HCT116 (cell line): Measurements from ENCODE around the gene YWHAB. TPM values are rescaled to one million over a fixed set of nuclear protein-coding genes. Genes with fewer than 3 reads are reported as not detected.

Experiments used
- ATAC-seq: fragments of 200-7000 bp; cut with Tn5 transposase; 2 replicates; pipeline ENCODE4 v1.9.1; 2020; ENCODE audit warnings: mild to moderate bottlenecking, moderate library complexity
- BruUV-seq: library from RNA; stranded (reverse); fragments of 400-500 nt; replicated peaks from 2 replicates; lab custom pipeline; 2021; lab: Mats Ljungman, UMichigan
- CTCF ChIA-PET: fragments of 300-600 bp; sonication (Branson Sonifier 250); formaldehyde crosslinking; loops from one replicate; lab custom pipeline; 2021; ENCODE audit warnings: antibody characterized with exemption; lab: Charles Lee
- POLR2A ChIA-PET: fragments of 300-600, 350-600 bp; sonication (Branson Sonifier 250); formaldehyde crosslinking; loops from one replicate; lab custom pipeline; 2021; ENCODE audit warnings: antibody characterized with exemption; lab: Charles Lee
- RAD21 ChIA-PET, 2 experiments: fragments of 300-600 bp; sonication (Branson Sonifier 250); formaldehyde crosslinking; loops; one replicate each; lab custom pipeline; 2023; ENCODE audit warnings: low total read pairs in 2 of 2; ENCODE audit not compliant: uncharacterized antibody in 2 of 2, unreplicated experiment in 2 of 2, low non-redundant PET in 1 of 2; lab: Charles Lee
- DNase-seq: peaks from one replicate; pipeline ENCODE4 v3.0.0-alpha.2; 2010; ENCODE audit warnings: low read depth, low spot score
- H2AFZ ChIP-seq: fragments of 200-600 bp; shearing (Covaris generic), sonication (generic); 2 replicates; pipeline ENCODE4 v1.6.1; 2017; ENCODE audit warnings: low read depth, mixed run types, mixed read lengths, antibody characterized with exemption, low read length; ENCODE audit not compliant: poor library complexity, severe bottlenecking
- H3K27ac ChIP-seq: 2 replicates; pipeline ENCODE4 v1.5.1; 2012; ENCODE audit warnings: low read depth, low read length
- H3K27me3 ChIP-seq: fragments of 200-600 bp; sonication (generic); 2 replicates; pipeline ENCODE4 v1.6.1; 2016; ENCODE audit warnings: mixed run types, low read length, mixed read lengths; ENCODE audit not compliant: insufficient read depth
- H3K36me3 ChIP-seq, 2 experiments: fragments of 200-500 bp in 1 of 2; fragments of 200-600 bp in 1 of 2; sonication (Bioruptor generic) in 1 of 2; sonication (generic) in 1 of 2; 2 replicates each; pipeline versions ENCODE4 v1.5.1 to v1.6.1; 2014 to 2016; ENCODE audit warnings: low read length in 2 of 2, inconsistent platforms in 1 of 2, mixed read lengths in 1 of 2, mixed run types in 1 of 2; ENCODE audit not compliant: insufficient read depth in 2 of 2, control insufficient read depth in 1 of 2
- H3K4me1 ChIP-seq, 2 experiments: fragments of 200-600 bp in 1 of 2; sonication (generic) in 1 of 2; 2 replicates each; pipeline versions ENCODE4 v1.5.1 to v1.6.1; 2012 to 2017; ENCODE audit warnings: low read length in 2 of 2, inconsistent platforms in 1 of 2, mild to moderate bottlenecking in 1 of 2, mixed read lengths in 1 of 2, mixed run types in 1 of 2, moderate library complexity in 1 of 2; ENCODE audit not compliant: insufficient read depth in 2 of 2, control insufficient read depth in 1 of 2
- H3K4me2 ChIP-seq: fragments of 200-600 bp; sonication (generic); 2 replicates; pipeline ENCODE4 v1.6.1; 2017; ENCODE audit warnings: mixed run types, low read length, mixed read lengths
- H3K4me3 ChIP-seq, 2 experiments: fragments of 200-600 bp in 1 of 2; sonication (generic) in 1 of 2; replicated peaks in 1 of 2; 2 replicates each; pipeline ENCODE4 v1.5.1; 2011 to 2016; ENCODE audit warnings: low read length in 2 of 2, control low read depth in 1 of 2, low read depth in 1 of 2, mild to moderate bottlenecking in 1 of 2, mixed read lengths in 1 of 2, mixed run types in 1 of 2
- H3K79me2 ChIP-seq: fragments of 200-600 bp; sonication (generic); 2 replicates; pipeline ENCODE4 v1.6.1; 2017; ENCODE audit warnings: mild to moderate bottlenecking, mixed run types, low read length, moderate library complexity, mixed read lengths; ENCODE audit not compliant: insufficient read depth
- H3K9ac ChIP-seq: fragments of 200-600 bp; sonication (generic); 2 replicates; pipeline ENCODE4 v1.6.1; 2016; ENCODE audit warnings: low read length, mixed read lengths
- H3K9me2 ChIP-seq: fragments of 200-600 bp; sonication (generic), shearing (Covaris generic); 2 replicates; pipeline ENCODE4 v1.6.1; 2017; ENCODE audit warnings: mixed run types, mild to moderate bottlenecking, moderate library complexity; ENCODE audit not compliant: insufficient read depth
- H3K9me3 ChIP-seq, 2 experiments: fragments of 200-500 bp in 1 of 2; fragments of 200-600 bp in 1 of 2; sonication (Bioruptor generic) in 1 of 2; sonication (generic) in 1 of 2; 2 replicates each; pipeline ENCODE4 v1.6.1; 2014 to 2017; ENCODE audit warnings: low read length in 2 of 2, mixed read lengths in 2 of 2, inconsistent platforms in 1 of 2, low read depth in 1 of 2, mild to moderate bottlenecking in 1 of 2, mixed run types in 1 of 2, moderate library complexity in 1 of 2; ENCODE audit not compliant: control insufficient read depth in 1 of 2, insufficient read depth in 1 of 2
- H4K20me1 ChIP-seq: fragments of 200-600 bp; sonication (generic), shearing (Covaris generic); 2 replicates; pipeline ENCODE4 v1.6.1; 2017; ENCODE audit warnings: mixed run types, mild to moderate bottlenecking, moderate library complexity; ENCODE audit not compliant: insufficient read depth
- ATF3 ChIP-seq: IDR thresholded peaks from 2 replicates; pipeline ENCODE4 v1.6.1; 2012
- CEBPB ChIP-seq: IDR thresholded peaks from 2 replicates; pipeline ENCODE4 v1.6.1; 2012; ENCODE audit warnings: low read depth
- FOSL1 ChIP-seq: IDR thresholded peaks from 2 replicates; pipeline ENCODE4 v1.6.1; 2012; ENCODE audit warnings: low read depth
- MAX ChIP-seq: IDR thresholded peaks from 2 replicates; pipeline ENCODE4 v1.6.1; 2012
- POLR2A ChIP-seq: IDR thresholded peaks from 2 replicates; pipeline ENCODE4 v1.7.0; 2011; ENCODE audit warnings: borderline replicate concordance; ENCODE audit not compliant: insufficient read depth, insufficient read length; ENCODE audit errors: extremely low read depth
- POLR2AphosphoS5 ChIP-seq: IDR thresholded peaks from 2 replicates; pipeline ENCODE4 v1.6.1; 2011; ENCODE audit warnings: mild to moderate bottlenecking, low read depth, low read length, moderate library complexity
- RAD21 ChIP-seq: IDR thresholded peaks from 2 replicates; pipeline ENCODE4 v1.6.1; 2012; ENCODE audit warnings: low read depth, mild to moderate bottlenecking
- REST ChIP-seq: IDR thresholded peaks from 2 replicates; pipeline ENCODE4 v1.6.1; 2012; ENCODE audit warnings: low read depth
- SP1 ChIP-seq: IDR thresholded peaks from 2 replicates; pipeline ENCODE4 v1.6.1; 2012; ENCODE audit warnings: low read depth
- SRF ChIP-seq: IDR thresholded peaks from 2 replicates; pipeline ENCODE4 v1.6.1; 2012; ENCODE audit warnings: low read depth
- intact Hi-C: fragments of 100-400 bp; cut with micrococcal nuclease; formaldehyde crosslinking; loops from 2 replicates; pipeline ENCODE4 v1.10.0; 2022
- total RNA-seq: library from RNA; stranded (reverse); gene quantifications from one replicate; pipeline ENCODE4 v1.2.1, GENCODE V29; 2021; ENCODE audit not compliant: unreplicated experiment

YWHAB gene
- total RNA-seq, 1 experiment from 2014 or later, result 200 TPM

- no peaks in the 10 kb centered on the region for H3K9me3 ChIP-seq
- H3K27ac ChIP-seq, result no peak overlapping the region
- POLR2A ChIA-PET, result no interaction called here
- H3K9me2 ChIP-seq, result no peaks in the 10 kb centered on the region
- DNase-seq (no peak), ATAC-seq (no peak)
- TF ChIP-seq FOSL1, result no peak
- TF ChIP-seq SP1, result no peak
- TF ChIP-seq RAD21, result no peak
- no peak for TF ChIP-seq POLR2A
- TF ChIP-seq POLR2AphosphoS5, result no peak
- no peak for TF ChIP-seq SRF
- no peak for TF ChIP-seq REST
- TF ChIP-seq MAX, result no peak
- no peak for TF ChIP-seq CEBPB
- no peak for TF ChIP-seq ATF3
- no peak overlapping the region for H3K4me2 ChIP-seq
- no peak overlapping the region for H3K9ac ChIP-seq
- intact Hi-C loops, result no loop called here
- no peaks in the 10 kb centered on the region for H3K36me3 ChIP-seq
- CTCF ChIA-PET, result no interaction called here
- no peaks in the 10 kb centered on the region for H3K79me2 ChIP-seq
- no TSS peak for BruUV-seq
- no peak overlapping the region for H3K4me3 ChIP-seq
- no peak overlapping the region for H2AFZ ChIP-seq
- H3K4me1 ChIP-seq, result no peaks in the 10 kb centered on the region
- RAD21 ChIA-PET, result no interaction called here
- no peaks in the 10 kb centered on the region for H4K20me1 ChIP-seq
- H3K27me3 ChIP-seq, result no peaks in the 10 kb centered on the region
These were observed 34.0 kb upstream of the YWHAB start for GRCh38 chr20:44851545-44851944.
